ENCODE results near the gene SLC35A3. TPM values are rescaled to one million over a fixed set of nuclear protein-coding genes. Genes with fewer than 3 reads are reported as not detected.

SLC35A3 gene
- 20.3 and 33.5 TPM in 2 replicates for total RNA-seq

DNA sequence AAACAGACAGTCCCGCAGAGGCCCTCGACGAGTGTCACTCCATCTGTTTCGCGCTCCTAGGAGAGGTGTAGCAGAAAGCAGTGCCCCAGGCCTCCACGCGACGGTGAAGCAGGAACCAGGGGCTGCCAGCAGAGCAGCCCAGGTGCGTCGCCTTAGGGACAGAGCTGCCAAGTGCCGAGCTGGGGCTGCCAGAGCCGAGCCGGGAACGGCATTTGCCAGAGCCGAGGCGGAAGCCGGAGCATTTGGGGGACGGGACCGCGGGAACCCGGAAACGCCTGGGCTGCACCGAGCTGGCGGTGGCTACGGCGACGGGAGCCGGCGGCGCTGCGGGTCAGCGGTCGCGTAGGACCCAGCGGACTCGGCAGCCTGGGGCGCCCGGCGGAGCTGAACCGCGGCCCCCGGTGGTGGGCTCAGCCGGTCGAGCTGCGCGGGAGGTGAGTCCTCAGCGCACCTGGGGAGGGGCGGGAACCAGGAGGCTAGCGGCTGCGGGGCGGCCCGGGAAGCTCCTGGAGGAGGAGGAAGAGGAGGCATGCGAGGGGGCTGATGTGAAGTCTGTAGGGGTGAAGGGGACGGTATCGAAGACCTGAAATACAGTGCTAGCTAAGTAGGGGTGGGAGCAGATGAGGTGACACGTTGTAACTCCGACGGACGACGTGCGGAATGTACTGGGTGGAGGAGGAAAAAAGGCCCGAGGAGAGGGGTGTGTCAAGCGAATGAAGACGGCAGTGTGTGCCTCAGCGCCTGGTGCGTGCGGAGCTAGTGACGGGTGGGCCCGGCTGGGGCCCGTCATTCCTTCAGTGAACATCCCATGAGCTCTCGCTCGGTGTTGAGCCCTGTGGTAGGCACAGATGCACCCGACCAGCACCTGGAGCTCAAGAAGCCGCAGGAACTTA, at the start of gene SLC35A3:
Gene SLC35A3, plus strand, starts transcription at position 268 of the 893 bp plus-strand sequence. CDS start 23,559 bp downstream, outside the sequence.

Other genes starting within 250 kb of the SLC35A3 start
- gene FRRS1, start 203.4 kb upstream of the SLC35A3 start, total RNA-seq = 45.3 and 49.3 TPM in 2 replicates
- gene AGL, start 119.6 kb upstream of the SLC35A3 start, total RNA-seq = 16.2 and 22.8 TPM in 2 replicates
- gene SASS6, start 162.9 kb downstream of the SLC35A3 start, total RNA-seq = 0.83 and 3.6 TPM in 2 replicates
- 13.9 and 21.4 TPM in 2 replicates for gene TRMT13, start 163.2 kb downstream of the SLC35A3 start, total RNA-seq
- 0.33 and 0.73 TPM in 2 replicates for gene LRRC39, start 208.3 kb downstream of the SLC35A3 start, total RNA-seq

Data from smooth muscle cell of trachea (primary cell).